HEK293T (cell line): ENCODE results near the gene RNU7-1.

Source experiments
- CTCF ChIA-PET: fragments of 350-600 bp; formaldehyde crosslinking; extraction: SDS; loops from one replicate; lab custom pipeline; 2021; ENCODE audit warnings: antibody characterized with exemption, inconsistent platforms; lab: Yijun Ruan, JAX
- POLR2A ChIA-PET: fragments of 350-600 bp; formaldehyde crosslinking; extraction: SDS; loops from one replicate; lab custom pipeline; 2020; ENCODE audit warnings: antibody characterized with exemption, inconsistent platforms; lab: Yijun Ruan, JAX
- DNase-seq: peaks from one replicate; pipeline ENCODE4 v3.0.0; 2012; ENCODE audit warnings: mixed read lengths; ENCODE audit errors: extremely low spot score
- ARNT ChIP-seq: fragments of 450-650 bp; IDR thresholded peaks from 2 replicates; pipeline ENCODE4 v1.6.1; 2017; ENCODE audit warnings: mild to moderate bottlenecking
- BHLHE40 ChIP-seq: fragments of 450-650 bp; IDR thresholded peaks from 2 replicates; pipeline ENCODE4 v1.6.1; 2016; ENCODE audit warnings: mild to moderate bottlenecking, moderate library complexity, borderline replicate concordance
- CTBP1 ChIP-seq: fragments of 450-650 bp; IDR thresholded peaks from 2 replicates; pipeline ENCODE4 v1.6.1; 2016; ENCODE audit warnings: borderline replicate concordance
- ELF4 ChIP-seq: fragments of 450-650 bp; IDR thresholded peaks from 2 replicates; pipeline ENCODE4 v1.6.1; 2017; ENCODE audit warnings: antibody characterized with exemption
- FOXA1 ChIP-seq: fragments of 450-650 bp; IDR thresholded peaks from 2 replicates; pipeline ENCODE4 v1.6.1; 2016; ENCODE audit warnings: mild to moderate bottlenecking
- FOXK2 ChIP-seq: fragments of 450-650 bp; IDR thresholded peaks from 2 replicates; pipeline ENCODE4 v1.6.1; 2016; ENCODE audit warnings: mild to moderate bottlenecking
- FOXM1 ChIP-seq: fragments of 450-650 bp; IDR thresholded peaks from 2 replicates; pipeline ENCODE4 v1.6.1; 2017; ENCODE audit warnings: mild to moderate bottlenecking, borderline replicate concordance
- HDGF ChIP-seq: fragments of 450-650 bp; IDR thresholded peaks from 2 replicates; pipeline ENCODE4 v1.6.1; 2017; ENCODE audit warnings: antibody characterized with exemption, borderline replicate concordance
- L3MBTL2 ChIP-seq: fragments of 450-650 bp; conservative IDR thresholded peaks from 2 replicates; pipeline ENCODE4 v1.6.1; 2016; ENCODE audit warnings: mild to moderate bottlenecking
- LEF1 ChIP-seq: fragments of 450-650 bp; IDR thresholded peaks from 2 replicates; pipeline ENCODE4 v1.6.1; 2017; ENCODE audit warnings: mild to moderate bottlenecking, borderline replicate concordance
- NFRKB ChIP-seq: fragments of 450-650 bp; IDR thresholded peaks from 2 replicates; pipeline ENCODE4 v1.6.1; 2016; ENCODE audit warnings: mild to moderate bottlenecking, moderate library complexity
- SP1 ChIP-seq: fragments of 450-650 bp; IDR thresholded peaks from 2 replicates; pipeline ENCODE4 v1.6.1; 2017
- SUZ12 ChIP-seq: fragments of 450-650 bp; IDR thresholded peaks from 2 replicates; pipeline ENCODE4 v1.6.1; 2016; ENCODE audit warnings: mild to moderate bottlenecking
- TARDBP ChIP-seq: fragments of 450-650 bp; IDR thresholded peaks from 2 replicates; pipeline ENCODE4 v1.6.1; 2016
- ZNF384 ChIP-seq: fragments of 450-650 bp; IDR thresholded peaks from 2 replicates; pipeline ENCODE4 v1.6.1; 2016
- TF ChIP-seq, protein P1 (sequence below): fragments of 450-650 bp; IDR thresholded peaks from 2 replicates; pipeline ENCODE4 v1.6.1; 2016

Gene RNU7-1

DNA sequence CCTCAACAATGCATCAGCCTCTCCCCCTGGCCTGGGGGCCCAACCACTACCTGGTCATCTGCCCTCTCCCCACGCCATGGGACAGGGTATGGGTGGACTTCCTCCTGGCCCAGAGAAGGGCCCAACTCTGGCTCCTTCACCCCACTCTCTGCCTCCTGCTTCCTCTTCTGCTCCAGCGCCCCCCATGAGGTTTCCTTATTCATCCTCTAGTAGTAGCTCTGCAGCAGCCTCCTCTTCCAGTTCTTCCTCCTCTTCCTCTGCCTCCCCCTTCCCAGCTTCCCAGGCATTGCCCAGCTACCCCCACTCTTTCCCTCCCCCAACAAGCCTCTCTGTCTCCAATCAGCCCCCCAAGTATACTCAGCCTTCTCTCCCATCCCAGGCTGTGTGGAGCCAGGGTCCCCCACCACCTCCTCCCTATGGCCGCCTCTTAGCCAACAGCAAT is 7.4 kb upstream of the RNU7-1 start:
- ChIA-PET POLR2A (interaction anchor here (0.9 to 8.1 kb wide), 6 partner anchors 7 to 67 kb away, joined by 4 to 95 read pairs (median 12); partner anchors contain the start of genes ATN1, C12orf57 and RNU7-1), CTCF (interaction anchor here (0.9 to 2.2 kb wide), 5 partner anchors 9 to 63 kb away, joined by 4 to 7 read pairs (median 4); partner anchors contain the start of gene SPSB2)
- no peak for DNase-seq
- TF ChIP-seq FOXK2 = no peak
- TF ChIP-seq FOXA1 = no peak
- no peak for TF ChIP-seq LEF1
- TF ChIP-seq FOXM1 = no peak
- TF ChIP-seq L3MBTL2 = no peak
- TF ChIP-seq NFRKB = no peak
- no peak for TF ChIP-seq CTBP1
- TF ChIP-seq HDGF = no peak
- TF ChIP-seq, protein P1, sequence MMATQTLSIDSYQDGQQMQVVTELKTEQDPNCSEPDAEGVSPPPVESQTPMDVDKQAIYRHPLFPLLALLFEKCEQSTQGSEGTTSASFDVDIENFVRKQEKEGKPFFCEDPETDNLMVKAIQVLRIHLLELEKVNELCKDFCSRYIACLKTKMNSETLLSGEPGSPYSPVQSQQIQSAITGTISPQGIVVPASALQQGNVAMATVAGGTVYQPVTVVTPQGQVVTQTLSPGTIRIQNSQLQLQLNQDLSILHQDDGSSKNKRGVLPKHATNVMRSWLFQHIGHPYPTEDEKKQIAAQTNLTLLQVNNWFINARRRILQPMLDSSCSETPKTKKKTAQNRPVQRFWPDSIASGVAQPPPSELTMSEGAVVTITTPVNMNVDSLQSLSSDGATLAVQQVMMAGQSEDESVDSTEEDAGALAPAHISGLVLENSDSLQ = no peak
- no peak for TF ChIP-seq TARDBP
- no peak for TF ChIP-seq SP1
- no peak for TF ChIP-seq ZNF384
- TF ChIP-seq ELF4 = no peak

DNA sequence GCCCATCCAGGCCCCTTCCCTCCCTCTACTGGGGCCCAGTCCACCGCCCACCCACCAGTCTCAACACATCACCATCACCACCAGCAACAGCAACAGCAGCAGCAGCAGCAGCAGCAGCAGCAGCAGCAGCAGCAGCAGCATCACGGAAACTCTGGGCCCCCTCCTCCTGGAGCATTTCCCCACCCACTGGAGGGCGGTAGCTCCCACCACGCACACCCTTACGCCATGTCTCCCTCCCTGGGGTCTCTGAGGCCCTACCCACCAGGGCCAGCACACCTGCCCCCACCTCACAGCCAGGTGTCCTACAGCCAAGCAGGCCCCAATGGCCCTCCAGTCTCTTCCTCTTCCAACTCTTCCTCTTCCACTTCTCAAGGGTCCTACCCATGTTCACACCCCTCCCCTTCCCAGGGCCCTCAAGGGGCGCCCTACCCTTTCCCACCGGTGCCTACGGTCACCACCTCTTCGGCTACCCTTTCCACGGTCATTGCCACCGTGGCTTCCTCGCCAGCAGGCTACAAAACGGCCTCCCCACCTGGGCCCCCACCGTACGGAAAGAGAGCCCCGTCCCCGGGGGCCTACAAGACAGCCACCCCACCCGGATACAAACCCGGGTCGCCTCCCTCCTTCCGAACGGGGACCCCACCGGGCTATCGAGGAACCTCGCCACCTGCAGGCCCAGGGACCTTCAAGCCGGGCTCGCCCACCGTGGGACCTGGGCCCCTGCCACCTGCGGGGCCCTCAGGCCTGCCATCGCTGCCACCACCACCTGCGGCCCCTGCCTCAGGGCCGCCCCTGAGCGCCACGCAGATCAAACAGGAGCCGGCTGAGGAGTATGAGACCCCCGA is 6.8 kb upstream of the RNU7-1 start:
- POLR2A ChIA-PET = interaction anchor here (0.9 to 8.1 kb wide), 12 partner anchors 8 to 68 kb away, joined by 3 to 95 read pairs (median 7); partner anchors contain the start of genes ATN1 and SPSB2
- CTCF ChIA-PET = interaction anchor here (0.9 to 2.2 kb wide), 6 partner anchors 10 to 64 kb away, joined by 3 to 7 read pairs (median 4); partner anchors contain the start of gene SPSB2
- DNase-seq = no peak
- no peak for TF ChIP-seq FOXA1
- TF ChIP-seq BHLHE40 = no peak
- TF ChIP-seq CTBP1 = no peak
- no peak for TF ChIP-seq ARNT
- TF ChIP-seq TARDBP = no peak
- no peak for TF ChIP-seq FOXK2
- TF ChIP-seq LEF1 = no peak
- TF ChIP-seq ELF4 = no peak
- no peak for TF ChIP-seq FOXM1
- no peak for TF ChIP-seq HDGF
- TF ChIP-seq, protein P1 = no peak
- no peak for TF ChIP-seq L3MBTL2
- no peak for TF ChIP-seq ZNF384
- no peak for TF ChIP-seq SUZ12
- no peak for TF ChIP-seq NFRKB
- no peak for TF ChIP-seq SP1

DNA sequence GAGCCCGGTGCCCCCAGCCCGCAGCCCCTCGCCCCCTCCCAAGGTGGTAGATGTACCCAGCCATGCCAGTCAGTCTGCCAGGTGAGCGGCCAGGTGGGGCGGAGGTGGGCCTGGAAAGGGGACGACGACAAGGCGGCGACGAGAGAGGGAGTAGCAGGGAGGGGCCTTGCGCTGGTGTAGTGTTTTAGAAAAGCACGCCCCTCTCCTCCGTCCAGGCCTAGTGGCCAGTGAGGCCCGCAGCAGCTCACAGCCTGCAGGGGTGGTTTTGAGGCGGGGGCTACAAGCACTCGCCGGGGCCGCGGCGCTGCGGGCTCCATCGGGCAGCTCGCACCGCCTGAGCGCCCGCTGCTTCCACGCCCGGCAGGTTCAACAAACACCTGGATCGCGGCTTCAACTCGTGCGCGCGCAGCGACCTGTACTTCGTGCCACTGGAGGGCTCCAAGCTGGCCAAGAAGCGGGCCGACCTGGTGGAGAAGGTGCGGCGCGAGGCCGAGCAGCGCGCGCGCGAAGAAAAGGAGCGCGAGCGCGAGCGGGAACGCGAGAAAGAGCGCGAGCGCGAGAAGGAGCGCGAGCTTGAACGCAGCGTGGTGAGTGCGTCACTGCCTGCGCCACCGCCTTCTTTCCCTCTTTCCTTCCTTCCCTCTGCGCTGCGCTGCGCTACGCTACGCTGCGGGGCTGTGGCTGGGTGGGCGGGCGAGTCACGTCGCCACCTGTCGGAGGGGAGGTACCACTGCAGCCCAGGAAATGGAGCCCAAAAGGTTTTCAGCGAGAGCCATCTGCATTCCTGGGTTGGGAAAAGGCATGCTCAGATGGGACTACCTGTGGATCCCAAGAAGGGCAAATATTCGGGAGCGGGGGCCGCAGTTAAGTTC is 5.9 kb upstream of the RNU7-1 start:
- POLR2A ChIA-PET = interaction anchor here (0.9 to 8.1 kb wide), 17 partner anchors 9 to 110 kb away, joined by 3 to 95 read pairs (median 5); partner anchors contain the start of genes ATN1, CDCA3, LPCAT3 and SPSB2
- CTCF ChIA-PET = interaction anchor here (0.6 to 2.2 kb wide), 7 partner anchors 9 to 342 kb away, joined by 3 to 15 read pairs (median 5); partner anchors contain the start of gene SPSB2
- TF ChIP-seq SP1 (no peak), ARNT (no peak), ELF4 (no peak), CTBP1 (peak; percentile 53; the same call in 1 of the 2 replicates), LEF1 (0 out of 2 replicates have a peak, but pooled peaks have one; percentile 35), L3MBTL2 (peak; percentile 95)
- peak; percentile 84 for DNase-seq

DNA sequence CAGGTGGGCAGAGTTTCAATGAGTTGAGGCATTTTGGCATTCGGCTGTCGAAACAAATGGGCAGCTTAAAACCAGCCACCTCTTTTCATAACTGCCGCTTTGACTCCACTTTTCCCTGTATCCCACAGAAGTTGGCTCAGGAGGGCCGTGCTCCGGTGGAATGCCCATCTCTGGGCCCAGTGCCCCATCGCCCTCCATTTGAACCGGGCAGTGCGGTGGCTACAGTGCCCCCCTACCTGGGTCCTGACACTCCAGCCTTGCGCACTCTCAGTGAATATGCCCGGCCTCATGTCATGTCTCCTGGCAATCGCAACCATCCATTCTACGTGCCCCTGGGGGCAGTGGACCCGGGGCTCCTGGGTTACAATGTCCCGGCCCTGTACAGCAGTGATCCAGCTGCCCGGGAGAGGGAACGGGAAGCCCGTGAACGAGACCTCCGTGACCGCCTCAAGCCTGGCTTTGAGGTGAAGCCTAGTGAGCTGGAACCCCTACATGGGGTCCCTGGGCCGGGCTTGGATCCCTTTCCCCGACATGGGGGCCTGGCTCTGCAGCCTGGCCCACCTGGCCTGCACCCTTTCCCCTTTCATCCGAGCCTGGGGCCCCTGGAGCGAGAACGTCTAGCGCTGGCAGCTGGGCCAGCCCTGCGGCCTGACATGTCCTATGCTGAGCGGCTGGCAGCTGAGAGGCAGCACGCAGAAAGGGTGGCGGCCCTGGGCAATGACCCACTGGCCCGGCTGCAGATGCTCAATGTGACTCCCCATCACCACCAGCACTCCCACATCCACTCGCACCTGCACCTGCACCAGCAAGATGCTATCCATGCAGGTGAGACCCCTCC is 5.0 kb upstream of the RNU7-1 start:
- POLR2A ChIA-PET = interaction anchor here (0.9 to 8.1 kb wide), 18 partner anchors 10 to 111 kb away, joined by 3 to 95 read pairs (median 4); partner anchors contain the start of genes ATN1, CDCA3, LPCAT3 and SPSB2
- CTCF ChIA-PET = interaction anchor here (0.5 to 1.4 kb wide), 7 partner anchors 10 to 69 kb away, joined by 3 to 15 read pairs (median 4); no protein-coding TSS in a partner anchor
- TF ChIP-seq SP1 = no peak
- no peak for TF ChIP-seq FOXM1
- no peak for TF ChIP-seq TARDBP
- no peak for TF ChIP-seq NFRKB
- TF ChIP-seq BHLHE40 = no peak
- no peak for TF ChIP-seq ZNF384
- no peak for TF ChIP-seq ARNT
- TF ChIP-seq FOXA1 = no peak
- TF ChIP-seq LEF1 = no peak
- no peak for TF ChIP-seq HDGF
- DNase-seq = no peak

DNA sequence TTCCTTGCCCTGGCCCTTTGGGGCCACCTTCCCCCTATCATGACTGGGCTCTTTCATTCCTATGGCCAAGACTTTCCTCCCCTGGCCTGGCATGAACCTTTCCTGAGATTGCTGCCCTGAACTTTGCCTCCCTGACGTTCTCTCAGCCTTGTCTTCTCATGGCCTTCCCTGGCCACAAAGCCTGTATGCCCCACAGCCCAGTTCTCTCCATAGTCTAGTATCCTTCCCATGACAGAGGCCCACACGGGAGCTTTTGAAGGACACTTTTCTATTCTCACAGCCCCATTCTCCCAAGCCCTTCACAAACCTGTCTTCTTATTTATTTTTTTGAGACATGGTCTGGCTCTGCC is 4.5 kb upstream of the RNU7-1 start:
- ChIA-PET CTCF (interaction anchor here (0.5 to 1.6 kb wide), 3 partner anchors 13 to 19 kb away, joined by 3 to 4 read pairs (median 4); no protein-coding TSS in a partner anchor), POLR2A (interaction anchor here (1.1 to 8.1 kb wide), 4 partner anchors 15 to 70 kb away, joined by 4 to 95 read pairs (median 14); no protein-coding TSS in a partner anchor)
- DNase-seq = no peak
- TF ChIP-seq HDGF (no peak), TARDBP (no peak), LEF1 (no peak), FOXK2 (no peak), SP1 (no peak), ZNF384 (no peak), NFRKB (no peak), FOXM1 (no peak), ARNT (no peak), FOXA1 (no peak), SUZ12 (no peak), ELF4 (no peak), BHLHE40 (no peak), L3MBTL2 (no peak), CTBP1 (no peak)
- TF ChIP-seq, protein P1 = no peak
